Calu3 (cell line): ENCODE data around the gene KCNC4. TPM values are rescaled to one million over a fixed set of nuclear protein-coding genes. Genes with fewer than 3 reads are reported as not detected.

Experiments used
- BruUV-seq: library from RNA; stranded (reverse); fragments of 400-500 nt; replicated peaks from 2 replicates; lab custom pipeline; 2021; lab: Mats Ljungman, UMichigan
- CTCF ChIA-PET: fragments of 300-600 bp; sonication (Branson Sonifier 250); formaldehyde crosslinking; loops from one replicate; lab custom pipeline; 2022; ENCODE audit warnings: antibody characterized with exemption; lab: Charles Lee
- DNase-seq: peaks from one replicate; pipeline ENCODE4 v3.0.0; 2022
- H3K27ac Mint-ChIP-seq: one replicate; pipeline ENCODE4 v1.8.0; 2022; ENCODE audit warnings: mixed read lengths; ENCODE audit not compliant: unreplicated experiment
- H3K27me3 Mint-ChIP-seq: one replicate; pipeline ENCODE4 v1.8.0; 2022; ENCODE audit warnings: mixed read lengths; ENCODE audit not compliant: unreplicated experiment
- H3K36me3 Mint-ChIP-seq: one replicate; pipeline ENCODE4 v1.8.0; 2022; ENCODE audit warnings: mild to moderate bottlenecking, moderate library complexity, mixed read lengths; ENCODE audit not compliant: insufficient read depth, unreplicated experiment
- H3K4me1 Mint-ChIP-seq: one replicate; pipeline ENCODE4 v1.8.0; 2022; ENCODE audit warnings: mild to moderate bottlenecking, low read depth, mixed read lengths; ENCODE audit not compliant: unreplicated experiment
- H3K4me3 Mint-ChIP-seq: one replicate; pipeline ENCODE4 v1.8.0; 2022; ENCODE audit warnings: mild to moderate bottlenecking, low read depth, moderate library complexity, mixed read lengths; ENCODE audit not compliant: unreplicated experiment
- H3K9me3 Mint-ChIP-seq: one replicate; pipeline ENCODE4 v1.8.0; 2022; ENCODE audit warnings: low read depth, mixed read lengths; ENCODE audit not compliant: unreplicated experiment
- intact Hi-C: fragments of 100-400 bp; cut with micrococcal nuclease; formaldehyde crosslinking; loops from one replicate; pipeline ENCODE4 v1.10.0; 2022; ENCODE audit not compliant: unreplicated experiment
- total RNA-seq: library from RNA; stranded (reverse); gene quantifications from 2 replicates; pipeline ENCODE4 v1.2.3, GENCODE V29; 2022
- TF ChIP-seq, protein P1 (sequence below): fragments of 200-600 bp; IDR thresholded peaks from one replicate; pipeline ENCODE4 v1.8.0; 2022; ENCODE audit warnings: antibody characterized with exemption; ENCODE audit not compliant: unreplicated experiment

The KCNC4 gene
- total RNA-seq, 1 experiment from 2014 or later, result 24.3 TPM

DNA sequence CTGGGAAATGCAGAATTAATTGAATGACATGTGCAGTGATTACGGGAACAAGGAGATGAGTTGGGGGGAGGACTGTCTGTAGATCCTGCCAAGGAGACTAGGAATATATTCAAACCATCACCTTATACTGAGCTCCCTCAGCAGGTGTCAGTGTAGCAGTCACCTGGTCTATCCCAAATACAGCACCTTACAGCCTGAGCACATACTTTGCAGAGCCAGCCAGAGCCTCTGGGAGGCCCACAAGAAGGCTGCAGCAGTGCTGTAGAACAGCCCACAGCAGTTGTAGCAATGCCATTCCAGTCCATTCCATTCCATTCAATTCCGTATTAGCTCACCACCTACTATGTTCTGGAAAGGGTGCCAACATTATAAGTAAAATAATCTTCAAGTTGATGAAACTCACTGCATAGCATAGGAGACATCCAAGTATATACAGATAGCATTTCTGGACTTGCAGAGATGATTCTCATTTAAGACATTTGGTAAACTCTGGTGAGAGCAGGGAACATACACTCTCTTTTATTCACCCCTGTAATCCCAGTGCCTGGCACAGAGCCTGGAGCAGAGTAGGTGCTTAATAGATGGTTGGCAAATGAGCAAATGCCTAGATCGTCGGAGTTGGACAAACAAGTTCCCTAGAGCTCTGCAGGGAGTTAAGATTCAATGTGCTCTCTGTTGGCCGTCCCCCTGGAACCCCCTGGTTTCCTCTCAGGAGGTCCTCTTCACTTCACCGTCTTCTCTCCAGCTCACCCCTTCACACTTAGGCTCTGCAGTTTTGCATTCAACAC, 44.7 kb downstream of the KCNC4 start:
- intact Hi-C loops, result no loop called here
- Mint-ChIP-seq H3K27me3 (no peaks in the 10 kb centered on the region), H3K4me1 (no peaks in the 10 kb centered on the region), H3K9me3 (no peaks in the 10 kb centered on the region), H3K4me3 (no peak overlapping the region), H3K27ac (no peak overlapping the region), H3K36me3 (no peaks in the 10 kb centered on the region)
- no TSS peak for BruUV-seq
- DNase-seq, result no peak
- TF ChIP-seq, protein P1, sequence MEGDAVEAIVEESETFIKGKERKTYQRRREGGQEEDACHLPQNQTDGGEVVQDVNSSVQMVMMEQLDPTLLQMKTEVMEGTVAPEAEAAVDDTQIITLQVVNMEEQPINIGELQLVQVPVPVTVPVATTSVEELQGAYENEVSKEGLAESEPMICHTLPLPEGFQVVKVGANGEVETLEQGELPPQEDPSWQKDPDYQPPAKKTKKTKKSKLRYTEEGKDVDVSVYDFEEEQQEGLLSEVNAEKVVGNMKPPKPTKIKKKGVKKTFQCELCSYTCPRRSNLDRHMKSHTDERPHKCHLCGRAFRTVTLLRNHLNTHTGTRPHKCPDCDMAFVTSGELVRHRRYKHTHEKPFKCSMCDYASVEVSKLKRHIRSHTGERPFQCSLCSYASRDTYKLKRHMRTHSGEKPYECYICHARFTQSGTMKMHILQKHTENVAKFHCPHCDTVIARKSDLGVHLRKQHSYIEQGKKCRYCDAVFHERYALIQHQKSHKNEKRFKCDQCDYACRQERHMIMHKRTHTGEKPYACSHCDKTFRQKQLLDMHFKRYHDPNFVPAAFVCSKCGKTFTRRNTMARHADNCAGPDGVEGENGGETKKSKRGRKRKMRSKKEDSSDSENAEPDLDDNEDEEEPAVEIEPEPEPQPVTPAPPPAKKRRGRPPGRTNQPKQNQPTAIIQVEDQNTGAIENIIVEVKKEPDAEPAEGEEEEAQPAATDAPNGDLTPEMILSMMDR, result no peak
- CTCF ChIA-PET, result interaction anchor here (0.6 kb wide), 1 partner anchor 22 kb away, joined by 3 read pairs; no protein-coding TSS in a partner anchor

DNA sequence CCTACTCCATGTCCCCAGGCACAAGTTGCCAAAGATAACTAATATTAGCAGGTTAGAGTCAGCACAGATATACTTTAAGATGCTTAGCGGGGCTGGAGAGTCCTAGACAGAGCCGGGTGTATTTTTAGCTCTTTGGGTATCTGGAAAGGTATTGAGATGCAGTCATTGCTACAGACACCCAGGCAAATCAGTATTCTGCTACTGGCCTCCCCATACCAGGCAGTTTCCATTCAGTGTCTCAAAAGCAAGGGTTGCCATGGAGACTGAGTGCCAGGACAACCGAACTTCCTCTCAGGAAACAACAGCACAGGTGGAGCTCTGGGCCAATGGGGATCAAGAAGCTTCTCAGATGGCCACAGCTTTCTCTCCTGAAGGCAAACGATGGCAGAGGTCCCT, 45.3 kb downstream of the KCNC4 start:
- H3K4me3 Mint-ChIP-seq, result no peak overlapping the region
- H3K27me3 Mint-ChIP-seq, result no peaks in the 10 kb centered on the region
- CTCF ChIA-PET, result no interaction called here
- no peak for DNase-seq
- H3K27ac Mint-ChIP-seq, result no peak overlapping the region
- TF ChIP-seq, protein P1, result no peak
- no peaks in the 10 kb centered on the region for H3K36me3 Mint-ChIP-seq
- no peaks in the 10 kb centered on the region for H3K9me3 Mint-ChIP-seq
- BruUV-seq, result no TSS peak
- H3K4me1 Mint-ChIP-seq, result no peaks in the 10 kb centered on the region
- intact Hi-C loops, result no loop called here

DNA sequence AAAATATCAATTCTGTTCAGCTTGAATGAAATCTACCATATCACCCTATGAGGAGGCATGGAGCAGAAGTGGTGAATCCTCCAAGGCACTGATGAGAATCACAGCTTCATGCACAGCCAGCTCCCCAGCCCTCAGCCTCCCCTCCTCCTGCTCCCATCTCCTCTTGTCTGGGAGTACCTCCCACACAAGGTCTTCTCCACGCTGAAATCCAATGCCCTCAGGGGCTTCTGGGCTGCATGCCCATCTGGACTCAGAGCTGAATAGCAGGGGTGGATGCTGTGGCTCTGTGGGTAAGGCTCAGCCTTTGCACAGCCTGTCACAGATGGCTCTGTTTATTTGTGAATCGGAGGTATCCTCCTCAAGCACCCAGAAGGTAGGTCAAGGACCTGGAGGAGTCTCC, 48.6 kb downstream of the KCNC4 start:
- no peaks in the 10 kb centered on the region for H3K36me3 Mint-ChIP-seq
- BruUV-seq, result no TSS peak
- no peaks in the 10 kb centered on the region for H3K4me1 Mint-ChIP-seq
- no peak for DNase-seq
- no peak overlapping the region for H3K4me3 Mint-ChIP-seq
- TF ChIP-seq, protein P1, result no peak
- CTCF ChIA-PET, result no interaction called here
- H3K9me3 Mint-ChIP-seq, result no peaks in the 10 kb centered on the region
- no peak overlapping the region for H3K27ac Mint-ChIP-seq
- no peaks in the 10 kb centered on the region for H3K27me3 Mint-ChIP-seq
- intact Hi-C loops, result no loop called here

DNA sequence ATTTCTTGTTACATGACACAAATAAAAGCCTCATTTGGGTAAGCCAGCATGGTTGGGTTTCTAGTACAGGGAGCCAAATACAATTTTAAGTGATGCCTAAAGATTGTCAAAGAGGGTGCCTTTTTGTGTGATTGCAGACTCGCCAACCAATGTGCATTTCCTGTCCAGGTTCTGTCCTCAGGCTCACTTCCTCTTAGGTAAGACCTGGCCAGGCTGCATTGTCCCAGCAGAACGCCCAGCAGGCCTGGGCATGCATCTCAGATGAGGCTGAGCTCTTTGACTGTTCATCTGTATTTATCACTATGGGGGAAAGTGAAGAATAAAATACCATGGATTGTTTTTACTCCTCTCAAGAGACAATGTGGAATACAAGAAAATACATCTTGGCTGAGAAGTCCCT, 49.7 kb downstream of the KCNC4 start:
- Mint-ChIP-seq H3K27ac (no peak overlapping the region), H3K27me3 (no peaks in the 10 kb centered on the region), H3K36me3 (no peaks in the 10 kb centered on the region), H3K4me3 (no peak overlapping the region), H3K9me3 (no peaks in the 10 kb centered on the region), H3K4me1 (no peaks in the 10 kb centered on the region)
- intact Hi-C loops, result no loop called here
- no peak for DNase-seq
- CTCF ChIA-PET, result no interaction called here
- TF ChIP-seq, protein P1, result no peak
- BruUV-seq, result no TSS peak

Other genes starting within 250 kb of the KCNC4 start
- gene AHCYL1, start 225.5 kb upstream of the KCNC4 start, total RNA-seq, result 54.2 and 56.5 TPM in 2 replicates
- gene STRIP1, start 175.7 kb upstream of the KCNC4 start, total RNA-seq, result 27.5 and 28.4 TPM in 2 replicates
- gene ALX3, start 139.6 kb upstream of the KCNC4 start, total RNA-seq, result not detected in 2 replicates
- not detected in 2 replicates for gene UBL4B, start 97.9 kb upstream of the KCNC4 start, total RNA-seq
- gene SLC6A17, start 59.8 kb upstream of the KCNC4 start, total RNA-seq, result 0.20 and 0.24 TPM in 2 replicates
- gene RBM15, start 129.1 kb downstream of the KCNC4 start, total RNA-seq, result 35.6 and 36.7 TPM in 2 replicates
- 0.83 and 1.2 TPM in 2 replicates for gene SLC16A4, start 180.7 kb downstream of the KCNC4 start, total RNA-seq
- gene LAMTOR5, start 197.4 kb downstream of the KCNC4 start, total RNA-seq, result 85.6 and 87.4 TPM in 2 replicates
- not detected in 2 replicates for gene PROK1, start 240.8 kb downstream of the KCNC4 start, total RNA-seq